EL (cell line): ENCODE measurements around the gene CDC16.
A peak's percentile ranks its signal among the peaks of the same experiment; 100 is the strongest.
"Not testable (repeated sequence)": the region's sequence is repeated elsewhere in the genome, so short reads cannot be mapped to it uniquely, and the experiment has no call there.

Experiments used
- DNase-seq: peaks from one replicate; pipeline ENCODE4 v3.0.0-alpha.2; 2016

Gene CDC16

GRCh38 chr13:114228176-114228575, 6.5 kb upstream of the CDC16 start:
- DNase-seq: no peak

- no peak for DNase-seq
These were observed 5.2 kb upstream of the CDC16 start for GRCh38 chr13:114229506-114229905.

- no peak for DNase-seq
These were observed 4.6 kb upstream of the CDC16 start for GRCh38 chr13:114230117-114230516.

- DNase-seq: no peak
These were observed 4.1 kb upstream of the CDC16 start for GRCh38 chr13:114230575-114230974.

- no peak for DNase-seq
These were observed 2.8 kb upstream of the CDC16 start for GRCh38 chr13:114231886-114232285.

GRCh38 chr13:114234266-114234644, 442 bp upstream of the CDC16 start:
- no peak for DNase-seq

GRCh38 chr13:114235697-114236096, 1.0 kb downstream of the CDC16 start:
- DNase-seq: no peak

GRCh38 chr13:114236227-114236626, 1.5 kb downstream of the CDC16 start:
- DNase-seq: no peak

GRCh38 chr13:114237415-114238112, 2.9 kb downstream of the CDC16 start:
- no peak for DNase-seq

- no peak for DNase-seq
These were observed 7.2 kb downstream of the CDC16 start for GRCh38 chr13:114241918-114242317.

GRCh38 chr13:114243971-114244370, 9.3 kb downstream of the CDC16 start:
- DNase-seq: no peak

GRCh38 chr13:114244637-114245036, 9.9 kb downstream of the CDC16 start:
- DNase-seq: no peak

- peak; percentile 74 for DNase-seq
These were observed 13.3 kb downstream of the CDC16 start for GRCh38 chr13:114248011-114248410.

- DNase-seq: no peak
These were observed 14.4 kb downstream of the CDC16 start for GRCh38 chr13:114249077-114249476.

GRCh38 chr13:114251639-114252440, 17.1 kb downstream of the CDC16 start:
- not testable (repeated sequence) for DNase-seq

GRCh38 chr13:114256547-114256946, 21.9 kb downstream of the CDC16 start:
- DNase-seq: no peak

- DNase-seq: no peak
These were observed 22.3 kb downstream of the CDC16 start for GRCh38 chr13:114257014-114257413.

- no peak for DNase-seq
These were observed 23.9 kb downstream of the CDC16 start for GRCh38 chr13:114258589-114258988.

- no peak for DNase-seq
These were observed 24.7 kb downstream of the CDC16 start for GRCh38 chr13:114259374-114259773.

- DNase-seq: no peak
These were observed 25.3 kb downstream of the CDC16 start for GRCh38 chr13:114259974-114260373.

GRCh38 chr13:114260814-114261213, 26.1 kb downstream of the CDC16 start:
- DNase-seq: no peak

GRCh38 chr13:114261328-114261965, 26.8 kb downstream of the CDC16 start:
- DNase-seq: no peak

- DNase-seq: no peak
These were observed 28.9 kb downstream of the CDC16 start for GRCh38 chr13:114263578-114263977.

GRCh38 chr13:114264313-114264712, 29.6 kb downstream of the CDC16 start:
- peak; percentile 47 for DNase-seq
